NCI-H1105 (cell line): ENCODE results near the gene TLE3.
"Not testable (repeated sequence)": the region's sequence is repeated elsewhere in the genome, so short reads cannot be mapped to it uniquely, and the experiment has no call there.

Source experiments
- DNase-seq: peaks from one replicate; lab custom pipeline; 2025; lab: John Stamatoyannopoulos, UW

TLE3 gene

DNA sequence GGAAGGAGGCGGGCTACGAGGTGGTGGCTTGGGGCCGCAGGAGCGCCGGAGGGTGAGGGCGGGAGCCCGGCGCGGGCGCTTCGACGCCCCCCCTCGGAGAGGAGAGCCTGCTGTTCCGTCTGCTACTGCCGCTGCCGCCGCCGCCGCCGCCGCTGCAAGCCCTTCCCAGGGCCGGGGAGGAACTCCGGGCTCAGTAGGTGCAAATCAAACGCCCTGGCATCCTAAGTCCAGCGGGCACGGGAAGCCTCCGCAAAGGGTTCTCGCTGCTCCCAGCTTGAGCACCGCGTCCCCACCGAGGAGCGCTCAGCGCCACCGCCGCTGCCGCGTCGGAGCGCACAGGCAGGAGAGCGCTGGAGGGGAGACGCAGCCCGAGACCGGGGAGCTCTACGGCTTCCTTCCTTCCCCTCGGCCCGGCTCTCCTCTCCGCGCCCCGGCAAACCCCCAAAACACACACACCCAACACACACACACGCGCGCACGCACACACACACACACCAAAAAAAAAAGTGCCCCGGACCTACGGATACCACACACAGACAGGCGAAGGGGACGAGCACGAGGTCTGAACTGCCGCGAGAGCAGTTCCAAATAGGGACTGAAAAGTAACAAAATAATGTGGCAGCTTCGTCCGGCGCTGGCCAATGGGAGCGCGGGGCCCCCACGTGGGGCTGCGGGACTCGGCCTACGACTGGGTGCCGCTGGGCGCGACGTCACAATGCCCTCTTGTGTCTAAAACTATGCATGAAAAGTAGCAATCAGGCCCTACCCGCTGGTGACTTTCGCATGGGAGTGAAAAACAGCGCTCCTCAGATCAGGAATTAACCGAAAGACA, at the start of gene TLE3:
Gene TLE3 (minus strand): TSS at position 597 of the 832 bp plus-strand sequence. CDS start 1,119 bp downstream, outside the sequence.
- DNase-seq = peak; percentile 99

DNA sequence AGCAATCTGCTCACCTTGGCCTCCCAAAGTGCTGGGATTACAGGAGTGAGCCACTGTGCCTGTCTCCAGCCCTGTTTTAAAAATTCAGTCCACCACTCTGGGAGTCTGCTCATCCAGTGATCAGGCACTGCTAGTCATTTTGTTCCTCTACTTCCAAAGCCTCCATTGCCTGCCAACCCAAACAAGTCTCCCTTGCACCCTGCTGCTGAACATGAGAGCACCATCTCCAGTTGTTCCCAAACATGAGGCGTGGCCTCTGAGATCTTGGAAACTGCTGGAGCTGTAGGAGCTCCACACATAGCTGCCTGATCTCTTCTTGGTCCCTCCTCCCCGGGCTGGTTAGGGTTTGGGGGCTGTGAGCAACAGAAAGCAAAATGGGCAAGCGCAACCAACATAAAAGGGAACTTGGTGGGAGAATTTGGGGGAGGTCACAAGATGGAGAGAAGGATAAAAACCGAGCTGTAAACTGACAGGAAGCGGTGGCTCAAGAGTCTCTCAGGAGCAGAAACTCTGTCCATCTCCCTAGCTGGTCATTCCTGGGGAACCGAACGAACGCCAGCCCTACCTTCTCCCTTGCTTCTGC, 49.6 kb upstream of the TLE3 start:
- DNase-seq = no peak

DNA sequence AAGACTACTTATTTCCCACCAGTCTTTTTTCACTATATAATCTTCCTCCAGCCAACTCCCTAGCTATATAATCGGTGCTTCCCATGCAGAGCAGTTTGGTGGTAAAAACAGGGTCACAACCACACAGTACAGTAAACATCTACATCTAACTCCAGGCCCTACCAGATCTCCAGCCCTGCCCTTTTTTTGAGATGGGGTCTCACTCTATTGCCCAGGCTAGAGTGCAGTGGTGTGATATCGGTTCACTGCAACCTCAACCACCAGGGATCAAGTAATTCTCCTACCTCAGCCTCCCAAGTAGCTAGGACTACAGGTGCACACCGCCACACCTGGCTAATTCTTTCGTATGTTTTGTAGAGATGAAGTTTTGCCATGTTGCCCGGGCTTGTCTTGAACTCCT, 49.1 kb upstream of the TLE3 start:
- no peak for DNase-seq

DNA sequence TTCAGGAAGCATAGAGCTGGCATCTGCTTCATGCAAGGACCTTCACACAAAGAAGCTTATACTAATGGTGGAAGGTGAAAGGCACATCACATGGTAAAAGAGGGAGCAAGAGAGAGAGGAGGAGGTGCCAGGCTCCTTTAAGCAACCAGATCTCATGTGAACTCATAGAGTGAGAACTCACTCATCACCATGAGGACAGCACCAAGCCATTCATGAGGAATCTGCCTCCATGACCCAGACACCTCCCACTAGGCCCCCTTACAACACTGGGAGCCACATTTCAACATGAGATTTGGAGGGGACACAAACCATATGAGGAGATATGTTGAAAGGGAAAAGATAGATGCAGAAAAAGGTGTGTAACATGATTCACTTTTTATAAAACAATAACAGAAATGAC, 48.4 kb upstream of the TLE3 start:
- no peak for DNase-seq

DNA sequence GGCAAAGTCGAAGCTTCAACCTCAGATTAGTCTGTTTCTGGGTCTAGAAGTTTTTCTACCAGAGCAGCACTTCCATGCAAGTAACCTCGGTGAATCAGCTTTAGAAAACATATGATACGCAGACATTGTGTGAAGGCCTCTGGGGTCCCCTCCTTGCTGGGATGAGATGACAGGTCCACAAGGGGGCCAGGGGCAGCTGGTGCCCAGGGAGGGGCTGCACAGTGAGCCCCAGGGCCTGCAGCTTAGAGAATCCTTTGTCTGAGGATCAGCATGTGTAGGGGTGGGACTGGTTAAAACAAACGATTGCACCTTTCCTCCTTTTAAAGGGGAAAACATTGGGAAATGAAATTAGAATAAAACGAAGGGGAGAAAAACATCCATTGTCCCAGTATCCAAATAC, 47.5 kb upstream of the TLE3 start:
- DNase-seq = no peak

DNA sequence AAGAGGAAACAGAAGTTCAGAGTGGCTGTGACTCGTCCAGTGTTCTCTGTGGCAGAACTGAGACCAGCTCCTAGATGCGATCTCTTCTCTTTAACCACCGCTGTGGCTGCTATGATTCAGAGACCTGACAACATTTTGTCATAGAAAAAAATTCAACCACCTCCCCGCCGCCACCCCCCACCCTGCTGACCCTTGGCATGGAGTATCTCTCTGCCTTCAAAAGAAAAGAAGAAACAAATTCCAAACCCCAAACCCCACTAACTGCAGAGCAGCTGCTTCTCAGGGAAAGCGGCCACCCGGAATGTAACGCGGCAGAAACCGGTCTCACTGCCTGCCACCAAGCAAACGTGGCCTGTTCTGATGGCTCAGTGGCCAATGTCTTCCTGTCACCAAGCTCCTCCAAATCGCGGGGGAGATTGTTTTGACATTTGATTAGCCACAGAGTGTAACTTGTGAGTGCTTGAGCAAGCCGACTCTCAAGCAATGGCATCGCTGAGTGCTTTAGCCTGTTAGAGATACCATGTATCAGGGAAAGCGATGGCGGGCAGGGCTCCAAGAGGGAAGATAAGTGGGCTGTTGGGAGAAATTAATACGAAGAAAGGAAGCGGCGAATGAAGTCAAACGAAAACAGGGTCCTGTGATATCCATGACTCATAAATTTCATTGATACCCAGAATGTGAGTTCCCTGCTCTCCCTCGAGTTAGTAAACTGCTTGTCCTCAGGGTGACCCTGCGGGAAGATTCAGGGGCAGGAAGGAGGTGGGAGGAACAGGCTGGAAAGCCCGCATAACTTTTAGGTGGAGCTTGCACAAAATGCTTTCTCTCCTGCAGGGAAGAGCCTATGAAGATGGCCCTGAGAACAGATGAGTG, 44.8 kb upstream of the TLE3 start:
- no peak for DNase-seq

DNA sequence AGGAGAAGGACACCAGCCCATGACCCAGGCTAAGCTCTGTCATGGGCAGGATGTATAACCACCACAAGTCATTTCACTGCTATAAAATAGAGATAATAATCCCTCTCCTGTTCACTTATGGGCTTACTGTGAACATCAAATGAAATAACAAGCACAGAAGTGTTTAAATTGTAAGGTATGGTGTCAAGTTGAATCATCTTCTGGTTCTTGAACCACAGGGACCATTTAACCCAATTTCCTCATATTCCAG, 44.3 kb upstream of the TLE3 start:
- no peak for DNase-seq

DNA sequence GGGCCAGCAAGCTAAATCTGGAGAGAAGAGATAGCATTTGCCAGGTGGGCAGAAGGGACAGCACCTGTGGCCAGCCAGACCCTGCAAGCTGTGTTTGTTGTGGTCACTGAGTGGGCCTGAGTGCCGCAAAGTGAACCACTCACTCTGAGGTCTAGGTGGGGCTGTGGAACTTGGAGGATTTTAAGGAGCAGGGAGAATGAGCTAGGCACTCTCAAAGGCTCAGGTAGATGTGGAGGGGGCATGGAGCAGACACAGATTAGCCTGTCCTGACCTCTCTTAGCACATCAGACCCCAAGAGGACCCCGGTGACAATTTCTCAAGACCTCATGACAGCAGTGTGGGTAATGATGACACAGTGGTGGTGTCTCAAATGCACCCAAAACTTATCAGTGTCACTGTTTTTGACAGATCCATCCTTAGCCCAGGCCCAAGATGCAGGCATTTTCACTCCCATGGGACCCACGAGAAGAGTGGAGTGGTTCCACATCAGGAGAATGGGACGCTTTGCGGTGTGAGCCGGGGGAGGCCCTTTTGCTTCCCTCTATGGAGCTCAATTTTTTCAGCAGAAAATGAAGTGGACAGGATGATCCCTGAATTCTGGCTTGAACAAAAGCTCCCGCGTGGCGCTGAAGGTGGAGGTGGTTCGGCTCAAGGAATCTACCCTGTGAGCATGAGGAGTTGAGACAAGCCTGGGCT, 43.8 kb upstream of the TLE3 start:
- DNase-seq = no peak

DNA sequence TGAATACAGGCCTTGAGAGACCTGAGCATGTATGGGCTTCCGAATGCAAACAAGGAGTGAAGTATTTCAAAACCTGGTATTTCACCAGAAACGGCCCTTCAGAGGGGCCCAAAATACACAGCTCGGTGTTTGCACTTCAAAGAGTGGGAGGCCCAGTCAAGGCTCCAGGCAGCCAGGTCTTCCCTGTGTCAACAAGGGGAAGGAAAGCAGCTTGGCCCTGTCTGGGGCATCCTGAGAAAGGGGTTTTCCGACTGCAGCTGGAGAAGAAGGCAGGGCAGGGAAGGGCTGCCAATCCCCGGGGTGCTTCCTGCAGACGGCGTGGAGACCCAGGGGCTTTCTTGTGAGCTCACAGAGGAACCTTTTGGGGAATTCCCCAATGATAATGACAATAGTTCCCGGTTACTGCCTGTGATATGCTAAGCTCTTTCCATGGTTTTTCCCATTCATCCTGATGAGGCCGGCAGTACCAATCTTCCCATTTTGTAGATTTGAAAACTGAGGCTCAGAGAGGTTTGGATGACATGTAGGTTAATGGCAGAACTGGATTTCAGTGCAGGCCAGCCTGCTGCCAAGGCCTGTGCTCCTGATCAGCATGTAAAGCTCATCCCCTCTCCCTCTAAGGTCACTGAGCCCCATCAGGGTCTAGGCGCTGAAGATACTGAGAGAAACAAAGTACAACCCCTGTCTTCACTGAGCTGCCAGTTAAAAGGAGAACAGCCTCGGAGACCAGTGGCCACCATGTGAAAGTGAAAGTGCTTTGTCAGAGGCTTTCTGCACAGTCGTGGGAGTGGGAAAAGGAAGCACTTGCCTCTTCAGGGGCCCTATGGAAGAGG, 43.0 kb upstream of the TLE3 start:
- no peak for DNase-seq

DNA sequence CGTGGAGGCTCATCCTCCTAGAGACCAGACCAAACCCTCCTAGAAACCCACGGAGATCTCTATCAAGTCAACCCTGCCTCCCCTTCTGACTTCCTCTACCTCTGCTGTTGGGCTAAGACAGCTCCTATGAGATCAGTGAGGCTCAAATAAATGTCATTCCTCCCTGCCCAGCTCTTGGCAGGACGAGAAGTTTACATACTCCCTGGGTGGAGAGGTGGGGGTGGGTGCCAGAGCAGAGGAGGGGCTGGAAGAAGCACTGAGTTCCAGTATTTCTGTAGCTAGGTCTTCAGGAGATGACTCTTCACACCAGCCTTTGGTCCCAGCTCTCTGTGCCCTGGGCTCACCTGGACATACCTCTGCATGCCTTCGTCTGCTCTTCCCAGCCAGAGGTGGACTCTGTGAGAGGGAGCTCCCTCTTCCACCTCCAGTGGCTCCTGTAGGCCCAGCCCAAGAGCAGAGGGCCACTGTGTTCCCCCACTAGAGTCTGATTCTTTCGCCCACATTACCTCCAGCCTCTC, 42.4 kb upstream of the TLE3 start:
- no peak for DNase-seq

DNA sequence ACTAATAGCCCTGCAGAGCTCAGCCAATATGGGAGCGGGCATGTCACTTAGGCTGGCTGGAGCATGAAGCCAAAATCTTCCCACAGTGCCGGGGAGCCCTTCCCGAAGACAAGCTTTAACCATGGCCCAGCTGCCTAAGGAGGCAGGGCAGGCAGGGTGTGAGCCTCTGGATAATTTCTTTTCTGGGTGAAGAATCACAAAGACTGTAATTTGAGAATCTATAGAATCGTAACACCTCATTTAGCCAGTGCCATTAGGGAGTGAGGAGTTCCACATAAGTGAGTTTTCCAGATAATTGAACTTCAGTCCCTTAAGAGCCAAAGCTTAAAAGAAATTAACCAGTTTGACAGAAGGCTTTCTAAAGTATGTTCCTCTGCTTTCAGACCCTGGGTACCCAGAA, 40.2 kb upstream of the TLE3 start:
- DNase-seq = no peak

DNA sequence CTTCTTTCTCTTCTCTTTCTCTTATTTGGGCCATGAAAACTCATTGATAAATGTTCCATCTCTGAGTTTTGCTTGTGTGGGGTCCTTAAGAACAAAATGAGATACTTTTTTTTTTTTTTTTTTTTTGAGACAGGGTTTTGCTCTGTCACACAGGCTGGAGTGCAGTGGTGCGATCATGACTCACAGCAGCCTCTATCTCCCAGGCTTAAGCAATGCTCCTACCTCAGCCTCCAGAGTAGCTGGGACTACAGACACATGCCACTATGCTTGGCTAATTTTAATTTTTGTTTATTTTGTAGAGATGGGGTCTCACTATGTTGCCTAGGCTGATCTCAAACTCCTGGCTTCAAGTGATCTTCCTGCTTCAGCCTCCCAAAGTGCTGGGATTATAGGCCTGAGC, 39.3 kb upstream of the TLE3 start:
- DNase-seq = not testable (repeated sequence)

DNA sequence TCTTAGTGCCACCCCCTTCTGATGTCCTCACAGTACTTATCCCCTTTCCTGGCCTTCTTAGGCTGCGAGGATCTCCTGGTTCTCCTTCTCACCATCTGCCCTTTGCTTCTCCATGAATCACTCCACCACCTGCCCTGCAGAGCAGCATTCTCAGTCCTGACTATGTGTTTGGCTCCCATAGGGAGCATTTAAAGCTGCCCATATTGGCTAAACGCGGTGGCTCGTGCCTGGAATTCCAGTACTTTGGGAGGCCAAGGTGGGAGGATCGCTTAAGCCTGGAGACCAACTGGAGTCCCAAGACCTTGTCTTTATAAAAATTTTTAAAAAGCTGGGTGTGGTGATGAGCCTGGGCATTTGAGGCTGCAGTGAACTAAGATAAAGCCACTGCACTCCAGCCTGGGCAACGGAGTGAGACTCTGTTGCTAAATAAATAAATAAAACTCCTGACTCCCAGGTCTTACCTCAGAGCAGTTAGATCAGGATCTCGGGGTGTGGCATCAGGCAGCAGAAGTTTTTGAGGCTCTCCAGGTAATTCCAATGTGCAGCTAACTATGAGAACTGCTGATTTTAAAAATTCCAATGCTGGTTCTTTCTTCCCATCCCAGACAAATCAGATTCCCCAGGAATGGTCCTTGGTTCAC, 36.2 kb upstream of the TLE3 start:
- no peak for DNase-seq

DNA sequence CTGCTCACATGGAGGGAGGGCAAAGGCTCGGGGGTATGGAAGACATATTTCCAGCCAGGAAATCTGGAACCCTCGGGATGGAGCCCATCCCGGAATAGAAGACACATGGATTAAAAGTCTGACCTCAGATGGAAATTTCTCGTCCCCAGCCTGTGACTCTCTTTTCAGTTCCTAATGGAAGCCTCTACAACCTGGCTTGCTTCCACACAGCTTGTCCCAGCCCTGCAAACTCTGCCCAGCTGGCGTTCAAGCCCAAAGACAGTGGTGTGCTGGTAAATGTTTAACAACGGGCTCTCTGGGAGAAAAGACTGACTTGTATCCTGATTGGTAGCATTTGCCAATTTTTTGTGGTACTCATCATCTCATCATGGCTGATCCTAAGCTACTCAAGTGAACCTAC, 35.6 kb upstream of the TLE3 start:
- DNase-seq = no peak

DNA sequence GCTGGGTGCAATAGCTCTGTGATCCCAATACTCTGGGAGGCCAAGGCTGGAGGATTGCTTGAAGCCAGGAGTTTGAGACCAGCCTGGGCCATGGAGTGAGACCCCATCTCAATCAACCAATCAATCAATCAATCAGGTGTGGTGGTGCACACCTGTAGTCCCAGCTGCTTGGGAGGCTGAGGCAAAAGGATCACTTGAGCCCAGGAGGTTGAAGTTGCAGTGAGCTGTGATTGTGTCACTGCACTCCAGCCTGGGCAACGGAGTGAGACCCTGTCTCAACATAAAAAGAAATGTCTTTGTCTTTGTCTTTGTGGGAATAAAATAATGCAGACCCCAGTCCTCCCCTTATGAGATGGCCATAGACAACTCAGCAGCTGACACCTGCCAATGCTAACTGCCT, 34.9 kb upstream of the TLE3 start:
- no peak for DNase-seq

DNA sequence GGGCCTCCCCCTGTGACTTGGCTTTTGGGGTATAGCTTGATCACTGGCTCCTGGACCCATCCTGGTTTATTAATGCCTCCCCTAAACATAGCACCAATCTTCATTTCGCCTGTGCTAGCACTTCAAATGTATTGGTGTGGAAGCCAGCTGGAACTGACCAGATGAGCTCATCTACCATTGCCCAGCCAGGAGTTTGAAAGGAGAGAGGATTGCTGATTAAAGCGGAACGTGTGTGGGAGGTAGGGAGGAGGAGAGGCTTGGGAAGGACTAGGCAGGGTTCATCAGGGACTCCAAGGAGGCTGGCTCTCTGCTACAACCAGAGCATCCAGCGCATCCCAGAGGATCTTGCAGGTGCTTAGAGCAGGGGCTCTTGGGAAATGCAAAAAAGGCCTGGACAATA, 34.4 kb upstream of the TLE3 start:
- no peak for DNase-seq

DNA sequence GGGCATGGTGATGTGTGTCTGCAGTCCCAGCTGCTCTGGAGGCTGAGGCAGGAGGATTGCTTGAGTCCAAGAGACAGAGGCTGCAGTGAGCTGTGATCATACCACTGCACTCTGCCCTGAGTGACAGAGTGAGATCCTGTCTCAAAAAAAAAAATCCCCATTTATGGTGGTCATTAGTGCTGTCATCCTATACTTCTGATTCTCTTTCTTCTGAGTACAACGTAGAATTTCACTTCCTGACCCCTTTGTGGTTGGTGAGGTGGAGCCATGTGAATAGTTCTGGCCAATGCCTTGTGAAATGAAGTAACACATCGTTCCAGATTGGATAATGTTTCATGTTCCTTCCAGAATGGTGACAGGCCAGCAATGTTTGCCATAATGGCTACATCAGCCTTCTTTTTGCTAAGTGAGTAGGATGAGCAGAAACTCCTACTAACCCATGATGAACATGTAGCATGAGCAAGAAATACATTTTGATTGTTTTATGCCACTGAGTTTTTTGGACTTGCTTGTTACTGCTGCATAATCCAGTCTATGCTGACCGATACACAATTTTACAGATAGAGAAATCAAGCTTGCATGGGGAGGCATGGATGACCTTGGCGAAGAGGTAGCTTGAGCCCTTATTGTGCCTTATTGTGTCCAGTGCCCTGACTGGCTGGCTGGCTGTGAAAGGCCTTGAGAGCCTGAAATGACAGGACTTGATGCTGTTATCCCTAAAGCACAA, 30.9 kb upstream of the TLE3 start:
- no peak for DNase-seq

DNA sequence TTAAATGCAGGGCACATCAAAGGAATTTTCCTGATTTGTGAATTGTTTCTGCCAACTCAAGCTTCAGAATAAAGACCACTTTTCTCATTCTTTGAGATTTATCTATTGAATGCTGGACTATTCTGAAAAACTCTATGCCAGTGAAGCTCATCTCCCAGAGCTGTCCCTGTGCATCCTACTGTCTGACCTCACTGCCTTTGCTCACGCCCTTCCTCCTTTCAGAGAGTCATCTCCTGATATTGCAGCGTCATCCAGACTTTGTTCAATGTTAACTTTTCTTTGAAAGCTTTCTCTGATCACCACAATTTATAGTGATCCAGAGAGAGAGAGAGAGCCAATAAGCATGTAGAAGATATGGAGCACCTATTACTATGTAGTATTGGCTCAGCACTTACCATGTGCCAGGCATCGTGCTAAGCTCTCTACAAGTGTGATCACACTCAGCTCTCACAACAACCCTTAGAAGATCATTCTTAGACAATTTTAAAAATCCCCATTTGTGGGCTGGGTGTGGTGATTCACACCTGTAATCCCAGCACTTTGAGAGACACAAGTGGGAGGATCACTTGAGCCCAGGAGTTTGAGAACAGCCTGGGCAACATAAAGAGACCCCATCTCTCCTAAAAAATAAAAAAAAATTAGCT, 30.2 kb upstream of the TLE3 start:
- no peak for DNase-seq

DNA sequence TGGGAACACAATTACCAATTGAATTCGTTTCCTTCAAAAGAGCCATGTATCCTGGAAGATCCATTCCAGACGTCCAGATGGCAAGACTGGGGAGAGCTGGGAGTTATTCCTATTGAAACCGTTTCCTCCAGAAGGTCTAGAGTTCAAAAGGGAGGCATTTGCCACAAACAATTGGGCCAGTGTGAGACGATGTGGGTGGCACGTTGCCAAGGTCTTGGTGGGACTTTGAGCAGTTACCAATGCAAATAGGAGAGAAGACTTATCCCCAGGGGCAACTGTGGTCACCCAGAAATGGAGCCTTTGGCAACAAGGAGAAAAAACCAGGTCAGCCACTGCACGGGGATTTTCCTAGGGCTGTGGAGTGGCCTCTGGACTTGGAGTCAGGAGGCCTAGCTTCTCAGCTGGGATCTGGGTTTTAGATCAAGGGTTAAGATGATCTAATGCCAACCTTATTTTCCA, 29.6 kb upstream of the TLE3 start:
- DNase-seq = no peak

DNA sequence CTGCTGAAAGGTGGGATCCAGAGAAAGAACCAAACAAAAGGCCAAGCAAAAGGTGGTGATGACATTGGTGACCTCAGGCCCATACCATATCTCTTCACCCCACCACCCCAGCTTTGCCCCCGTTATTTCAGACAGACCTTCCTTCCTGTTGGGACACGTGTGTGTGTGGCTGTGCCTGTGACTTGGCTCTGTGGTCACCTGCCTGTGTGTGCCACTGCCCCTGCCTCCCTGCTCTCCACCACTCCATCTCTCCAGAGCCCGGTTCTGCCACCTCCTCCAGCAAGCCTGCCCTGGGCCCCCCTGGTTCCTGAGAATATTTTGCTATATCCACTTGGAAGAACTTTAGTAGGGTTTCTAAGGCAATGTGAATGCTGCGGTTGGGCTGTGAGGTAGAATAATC, 28.6 kb upstream of the TLE3 start:
- no peak for DNase-seq
